Large intestine (tissue), 3 donors: ENCODE data around the gene SLC22A5. TPM values are rescaled to one million over a fixed set of nuclear protein-coding genes. Genes with fewer than 3 reads are reported as not detected.
"Not testable (repeated sequence)": the region's sequence is repeated elsewhere in the genome, so short reads cannot be mapped to it uniquely, and the experiment has no call there.

Experiments used
- DNase-seq, 2 donors: peaks; one replicate each; pipeline versions ENCODE4 v3.0.0 to v3.0.0-alpha.2; 2013
- H3K27ac ChIP-seq: one replicate; pipeline ENCODE4 v1.5.1; 2013; ENCODE audit warnings: low read length
- H3K27me3 ChIP-seq: 2 replicates; pipeline ENCODE4 v1.6.1; 2013; ENCODE audit warnings: low read length; ENCODE audit not compliant: control insufficient read depth, insufficient read depth
- H3K36me3 ChIP-seq: 2 replicates; pipeline ENCODE4 v1.6.1; 2013; ENCODE audit warnings: low read length; ENCODE audit not compliant: control insufficient read depth, insufficient read depth
- H3K4me1 ChIP-seq: one replicate; pipeline ENCODE4 v1.6.1; 2013; ENCODE audit warnings: low read length; ENCODE audit not compliant: control insufficient read depth, insufficient read depth
- H3K4me3 ChIP-seq: one replicate; pipeline ENCODE4 v1.5.1; 2013; ENCODE audit warnings: low read length
- H3K9me3 ChIP-seq: one replicate; pipeline ENCODE4 v1.6.1; 2013; ENCODE audit warnings: mild to moderate bottlenecking, low read depth, low read length, moderate library complexity; ENCODE audit not compliant: control insufficient read depth
- WGBS: methylation state at CpG from one replicate; pipeline ENCODE4 v1.1.5; 2013; ENCODE audit warnings: low lambda C conversion rate; ENCODE audit not compliant: insufficient coverage; 5-methylcytosine and 5-hydroxymethylcytosine counted together
- polyA plus RNA-seq: library from polyadenylated mRNA; unstranded; fragments of 120-200 nt; gene quantifications from one replicate; pipeline ENCODE4 v1.2.1, GENCODE V29; 2013

SLC22A5 gene
- polyA plus RNA-seq, 1 donor = 35.1 TPM

DNA sequence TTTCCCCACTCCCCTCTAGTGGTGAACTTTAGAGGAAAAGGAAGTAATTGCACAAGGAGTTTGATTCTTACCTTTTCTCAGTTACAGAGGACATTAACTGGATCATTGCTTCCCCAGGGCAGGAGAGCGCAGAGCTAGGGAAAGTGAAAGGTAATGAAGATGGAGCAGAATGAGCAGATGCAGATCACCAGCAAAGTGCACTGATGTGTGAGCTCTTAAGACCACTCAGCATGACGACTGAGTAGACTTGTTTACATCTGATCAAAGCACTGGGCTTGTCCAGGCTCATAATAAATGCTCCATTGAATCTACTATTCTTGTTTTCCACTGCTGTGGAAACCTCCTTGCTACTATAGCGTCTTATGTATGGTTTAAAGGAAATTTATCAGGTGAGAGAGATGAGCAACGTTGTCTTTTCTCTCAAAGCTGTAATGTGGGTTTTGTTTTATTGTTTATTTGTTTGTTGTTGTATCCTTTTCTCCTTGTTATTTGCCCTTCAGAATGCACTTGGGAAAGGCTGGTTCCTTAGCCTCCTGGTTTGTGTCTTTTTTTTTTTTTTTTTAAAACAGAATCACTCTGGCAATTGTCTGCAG is 25.3 kb downstream of the SLC22A5 start:
- no peak for DNase-seq
- no peaks in the 10 kb centered on the region for H3K9me3 ChIP-seq
- no peaks in the 10 kb centered on the region for H3K27me3 ChIP-seq
- no peaks in the 10 kb centered on the region for H3K4me1 ChIP-seq
- H3K36me3 ChIP-seq = peaks cover 55% of the 10 kb centered on the region
- H3K27ac ChIP-seq = no peak overlapping the region
- no peak overlapping the region for H3K4me3 ChIP-seq
- no CpG with 5 or more reads among the region's 4 CpGs for WGBS

DNA sequence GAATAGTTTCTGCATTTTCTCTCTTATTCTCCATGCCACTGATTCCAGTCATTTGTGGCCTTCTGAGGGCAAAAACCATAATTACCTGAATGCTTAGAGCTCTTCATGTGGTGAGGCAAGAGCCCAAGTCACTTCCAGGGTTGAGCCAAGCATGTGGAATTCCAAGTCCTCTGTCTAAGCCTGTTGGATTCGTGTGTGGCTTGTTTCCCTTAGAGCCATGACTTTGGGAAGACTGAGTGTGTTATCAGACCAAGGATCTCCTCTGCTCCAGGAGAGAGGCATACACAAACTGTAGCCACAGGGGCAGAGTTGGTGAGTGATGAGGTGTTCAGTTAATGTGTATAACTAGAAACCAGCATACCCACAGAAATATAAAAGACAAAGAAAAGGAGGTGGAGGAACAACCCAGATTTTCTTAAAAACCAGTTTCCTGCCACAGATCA is 27.1 kb downstream of the SLC22A5 start:
- Histone ChIP-seq H3K27ac (no peak overlapping the region), H3K4me3 (no peak overlapping the region), H3K9me3 (no peaks in the 10 kb centered on the region), H3K4me1 (no peaks in the 10 kb centered on the region), H3K36me3 (peaks cover 42% of the 10 kb centered on the region), H3K27me3 (no peaks in the 10 kb centered on the region)
- no CpG with 5 or more reads among the region's 1 CpG for WGBS
- DNase-seq = no peak

DNA sequence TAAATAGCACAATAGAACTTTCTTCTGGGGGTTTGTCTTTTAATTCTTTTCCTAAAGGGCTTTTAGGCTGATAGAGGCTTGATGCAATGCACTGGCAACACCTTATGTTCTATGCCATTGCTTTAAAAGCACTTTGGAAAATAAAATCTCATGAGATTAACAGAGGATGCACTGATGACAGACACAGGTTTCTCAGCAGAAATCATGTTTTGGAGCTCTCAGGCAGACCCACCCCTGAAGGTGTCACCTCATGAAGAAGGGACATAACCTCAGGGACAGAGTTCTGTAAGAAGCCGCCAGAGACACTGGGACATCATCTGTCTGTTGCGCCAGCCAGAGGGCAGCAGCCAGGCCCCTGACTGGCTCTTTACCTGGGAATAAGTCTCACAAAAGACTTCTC is 27.7 kb downstream of the SLC22A5 start:
- no peak for DNase-seq
- Histone ChIP-seq H3K36me3 (peaks cover 38% of the 10 kb centered on the region), H3K27ac (no peak overlapping the region), H3K9me3 (no peaks in the 10 kb centered on the region), H3K4me1 (no peaks in the 10 kb centered on the region), H3K27me3 (no peaks in the 10 kb centered on the region), H3K4me3 (no peak overlapping the region)
- no CpG with 5 or more reads among the region's 2 CpGs for WGBS

DNA sequence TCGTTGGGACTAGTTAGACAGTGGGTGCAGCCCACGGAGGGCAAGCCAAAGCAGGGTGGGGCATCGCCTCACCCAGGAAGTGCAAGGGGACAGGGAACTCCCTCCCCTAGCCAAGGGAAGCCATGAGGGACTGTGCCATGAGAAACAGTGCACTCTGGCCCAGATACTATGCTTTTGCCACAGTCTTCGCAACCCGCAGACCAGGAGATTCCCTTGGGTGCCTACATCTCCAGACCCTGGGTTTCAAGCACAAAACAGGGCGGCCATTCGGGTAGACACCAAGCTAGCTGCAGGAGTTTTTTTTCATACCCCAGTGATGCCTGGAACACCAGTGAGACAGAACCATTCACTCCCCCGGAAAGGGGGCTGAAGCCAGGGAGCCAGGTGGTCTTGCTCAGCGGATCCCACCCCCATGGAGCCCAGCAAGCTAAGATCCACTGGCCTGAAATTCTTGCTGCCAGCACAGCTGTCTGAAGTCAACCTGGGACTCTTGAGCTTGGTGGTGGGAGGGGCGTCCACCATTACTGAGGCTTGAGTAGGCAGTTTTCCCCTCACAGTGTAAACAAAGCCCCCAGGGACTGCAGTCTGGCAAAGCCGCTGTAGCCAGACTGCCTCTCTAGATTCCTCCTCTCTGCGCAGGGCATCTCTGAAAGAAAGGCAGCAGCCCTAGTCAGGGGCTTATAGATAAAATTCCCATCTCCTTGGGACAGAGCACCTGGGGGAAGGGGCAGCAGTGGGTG is 28.6 kb downstream of the SLC22A5 start:
- not testable (repeated sequence) for H3K9me3 ChIP-seq, H3K27ac ChIP-seq, H3K4me3 ChIP-seq, DNase-seq, H3K4me1 ChIP-seq, H3K27me3 ChIP-seq
- no CpG with 5 or more reads among the region's 12 CpGs for WGBS
- H3K36me3 ChIP-seq = peaks cover 29% of the 10 kb centered on the region

DNA sequence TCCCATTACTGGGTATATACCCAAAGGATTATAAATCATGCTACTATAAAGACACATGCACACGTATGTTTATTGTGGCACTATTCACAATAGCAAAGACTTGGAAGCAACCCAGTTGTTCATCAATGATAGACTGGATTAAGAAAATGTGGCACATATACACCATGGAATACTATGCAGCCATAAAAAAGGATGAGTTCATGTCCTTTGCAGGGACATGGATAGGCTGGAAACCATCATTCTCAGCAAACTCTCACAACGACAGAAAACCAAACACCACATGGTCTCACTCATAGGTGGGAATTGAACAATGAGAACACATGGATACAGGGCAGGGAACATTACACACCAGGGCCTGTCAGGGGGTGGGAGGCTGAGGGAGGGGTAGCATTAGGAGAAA is 34.5 kb downstream of the SLC22A5 start:
- not testable (repeated sequence) for H3K4me1 ChIP-seq, H3K27me3 ChIP-seq, DNase-seq, H3K9me3 ChIP-seq, H3K27ac ChIP-seq, H3K36me3 ChIP-seq, H3K4me3 ChIP-seq
- WGBS = no CpG with 5 or more reads among the region's 2 CpGs

DNA sequence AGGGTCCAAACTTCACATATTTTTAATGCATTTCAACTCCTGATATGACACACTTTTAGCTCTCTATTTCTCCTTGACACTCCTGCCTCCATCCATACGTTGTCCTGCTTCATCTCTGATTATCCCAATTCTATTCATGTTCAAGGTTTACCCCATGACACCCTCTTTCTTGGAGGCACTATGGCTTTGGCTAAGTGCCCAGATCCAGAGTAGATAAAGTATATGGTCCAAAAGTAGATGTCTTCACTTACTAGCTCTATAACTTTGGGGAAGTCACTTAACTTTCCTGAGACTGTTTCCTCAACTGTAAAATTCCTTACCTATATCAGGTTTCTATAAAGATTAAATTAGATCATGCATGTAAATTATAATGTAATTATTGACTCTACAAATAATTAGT is 36.1 kb downstream of the SLC22A5 start:
- no peak for DNase-seq
- no peak overlapping the region for H3K4me3 ChIP-seq
- H3K9me3 ChIP-seq = no peaks in the 10 kb centered on the region
- 100% methylated on average over 1 of the region's 1 CpG for WGBS
- H3K27ac ChIP-seq = no peak overlapping the region
- no peaks in the 10 kb centered on the region for H3K27me3 ChIP-seq
- H3K4me1 ChIP-seq = peaks cover 19% of the 10 kb centered on the region
- H3K36me3 ChIP-seq = no peaks in the 10 kb centered on the region

DNA sequence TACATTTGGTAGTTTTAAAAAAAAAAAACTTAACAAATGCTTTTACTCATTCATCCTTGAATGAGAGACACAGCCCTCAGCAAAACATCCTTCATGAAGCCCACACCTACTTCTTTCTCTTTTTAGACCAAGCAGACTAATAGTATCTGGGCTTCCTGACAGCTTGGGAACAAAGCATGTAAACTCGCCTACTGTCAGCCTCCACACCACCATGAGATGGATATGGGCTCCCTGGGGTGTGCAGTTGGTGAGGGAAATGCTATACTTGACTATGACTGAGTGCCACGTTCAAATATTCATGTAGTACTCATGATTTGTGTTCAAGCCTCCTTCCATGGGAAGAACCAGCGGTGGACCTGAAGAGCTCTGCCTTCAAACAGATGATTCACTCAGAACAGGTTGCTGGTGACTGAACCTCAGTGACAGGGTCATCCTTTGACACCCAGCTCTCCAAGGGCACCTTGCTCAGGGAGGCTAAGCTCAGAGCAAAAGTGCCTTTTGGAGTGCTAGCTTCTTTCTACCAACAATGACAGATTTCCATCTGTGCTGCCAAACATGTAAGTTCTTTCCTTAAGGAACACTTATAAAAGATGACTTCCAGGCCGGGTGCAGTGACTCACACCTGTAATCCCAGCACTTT is 36.8 kb downstream of the SLC22A5 start:
- peaks cover 20% of the 10 kb centered on the region for H3K4me1 ChIP-seq
- no peak overlapping the region for H3K27ac ChIP-seq
- H3K27me3 ChIP-seq = no peaks in the 10 kb centered on the region
- H3K4me3 ChIP-seq = no peak overlapping the region
- no CpG with 5 or more reads among the region's 4 CpGs for WGBS
- H3K9me3 ChIP-seq = no peaks in the 10 kb centered on the region
- H3K36me3 ChIP-seq = no peaks in the 10 kb centered on the region
- DNase-seq = no peak

DNA sequence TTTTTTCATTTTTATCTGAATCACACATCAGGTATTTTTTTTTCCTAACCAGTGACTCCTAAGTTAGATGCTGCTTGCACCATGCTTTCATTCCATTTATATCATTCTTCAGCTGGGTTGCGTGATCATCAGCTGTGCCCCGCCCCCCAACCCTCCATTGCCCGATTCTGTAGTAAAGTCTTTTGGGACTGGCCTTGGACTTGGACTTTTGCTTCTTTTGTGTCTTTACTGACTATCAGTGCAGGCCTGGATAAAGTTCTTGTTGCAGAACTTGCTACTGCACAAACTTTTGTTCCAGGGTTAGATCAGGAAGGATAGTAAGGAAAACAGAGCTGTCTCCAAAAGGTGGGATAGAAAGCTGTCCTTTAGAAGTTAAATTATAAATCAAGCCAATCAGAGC is 38.5 kb downstream of the SLC22A5 start:
- peak in 1 of 2 donors; percentile 53 for DNase-seq
- H3K4me1 ChIP-seq = peaks cover 26% of the 10 kb centered on the region
- H3K4me3 ChIP-seq = no peak overlapping the region
- no peak overlapping the region for H3K27ac ChIP-seq
- no peaks in the 10 kb centered on the region for H3K36me3 ChIP-seq
- H3K9me3 ChIP-seq = no peaks in the 10 kb centered on the region
- H3K27me3 ChIP-seq = no peaks in the 10 kb centered on the region
- WGBS = no CpG with 5 or more reads among the region's 3 CpGs

DNA sequence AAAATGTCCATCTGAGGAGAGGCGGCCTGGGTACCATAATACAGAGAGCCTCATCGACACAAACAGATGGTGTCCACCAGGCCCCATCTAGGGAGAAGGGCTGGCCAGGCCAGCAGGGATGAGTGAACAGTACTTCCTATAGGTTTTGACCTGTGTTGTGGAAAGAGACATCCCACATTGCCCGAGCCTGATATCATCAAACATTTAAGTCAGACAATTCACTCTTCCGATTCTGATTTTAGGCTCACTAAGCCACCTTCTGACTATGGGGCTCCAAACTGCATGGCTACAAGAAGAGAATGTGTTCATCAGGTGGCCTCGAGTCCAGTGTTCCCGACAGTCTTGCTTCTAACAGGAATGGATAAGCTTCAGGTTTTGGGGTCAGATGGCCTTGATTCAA is 38.9 kb downstream of the SLC22A5 start:
- Histone ChIP-seq H3K4me3 (no peak overlapping the region), H3K36me3 (no peaks in the 10 kb centered on the region), H3K27ac (no peak overlapping the region), H3K9me3 (no peaks in the 10 kb centered on the region), H3K27me3 (no peaks in the 10 kb centered on the region), H3K4me1 (peaks cover 26% of the 10 kb centered on the region)
- DNase-seq = no peak
- 100% methylated on average over 1 of the region's 6 CpGs for WGBS

DNA sequence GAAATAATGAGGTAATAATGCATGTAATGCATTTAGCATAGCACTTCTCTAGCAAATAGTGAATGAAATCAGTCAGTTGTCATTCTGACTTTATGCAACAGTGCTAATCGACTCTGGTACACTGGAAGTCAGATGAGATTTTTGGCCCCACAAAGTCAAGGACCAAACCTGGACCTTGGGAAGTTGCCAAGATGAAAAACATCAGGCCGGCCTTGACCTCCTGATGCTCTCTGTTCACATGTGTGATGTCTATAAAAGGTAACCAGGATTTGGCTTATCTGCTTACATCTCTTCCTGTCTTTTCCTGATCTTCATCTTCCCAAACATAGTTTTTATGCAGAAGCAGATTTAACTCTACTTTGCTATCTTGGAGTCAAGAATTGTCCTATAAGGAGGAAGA is 39.5 kb downstream of the SLC22A5 start:
- Histone ChIP-seq H3K36me3 (no peaks in the 10 kb centered on the region), H3K4me1 (peaks cover 26% of the 10 kb centered on the region), H3K27ac (no peak overlapping the region), H3K9me3 (no peaks in the 10 kb centered on the region), H3K27me3 (no peaks in the 10 kb centered on the region), H3K4me3 (no peak overlapping the region)
- no CpG with 5 or more reads among the region's 2 CpGs for WGBS
- no peak for DNase-seq
